Dermis blood vessel endothelial cell (primary cell): ENCODE measurements around the gene FPR1. TPM values are rescaled to one million over a fixed set of nuclear protein-coding genes. Genes with fewer than 3 reads are reported as not detected.

ENCODE experiments used
- DNase-seq: peaks from one replicate; pipeline ENCODE4 v3.0.0; 2010
- total RNA-seq: library from RNA; depleted of rRNA; stranded (reverse); fragments of >200 nt; gene quantifications from 2 replicates; pipeline ENCODE4 v1.2.3, GENCODE V29; 2014

Gene FPR1
- total RNA-seq, 1 donor from 2014 or later, result not detected

DNA sequence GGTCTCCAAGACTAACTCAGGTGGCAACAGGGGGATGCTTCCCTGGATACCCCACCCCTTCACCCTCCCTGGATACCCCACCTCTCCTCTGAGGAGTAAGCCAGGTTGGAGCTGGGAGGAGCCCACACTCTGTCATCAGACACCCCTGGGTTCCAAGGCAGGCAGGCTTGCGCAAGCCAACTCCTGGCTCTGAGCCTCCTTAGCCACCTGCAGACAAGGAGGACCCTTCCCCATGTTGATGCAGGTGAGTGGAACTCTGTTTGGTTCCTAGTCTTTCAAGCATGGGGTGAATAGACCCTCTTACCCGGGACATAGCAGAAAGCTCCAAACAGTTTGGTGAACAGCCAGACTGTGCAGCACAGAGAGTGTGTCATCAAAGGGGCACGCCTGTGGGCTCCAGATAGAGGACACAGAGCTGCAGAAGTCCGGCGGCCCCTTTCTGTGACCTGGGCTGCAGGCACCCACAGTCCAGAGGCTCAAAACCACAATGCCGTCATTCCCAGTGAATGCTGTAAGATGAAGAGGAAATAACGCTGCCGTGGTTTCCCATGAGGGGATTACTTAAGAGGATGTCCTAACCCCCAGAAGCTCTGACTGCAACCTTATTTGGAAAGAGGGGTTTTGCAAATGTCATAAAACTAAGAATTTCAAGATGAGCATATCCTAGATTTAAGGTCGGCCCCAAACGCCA is 15.8 kb downstream of the FPR1 start:
- no peak for DNase-seq

GRCh38 chr19:51733742-51734522 is 17.7 kb downstream of the FPR1 start:
- DNase-seq, result no peak

- no peak for DNase-seq
These were observed 21.9 kb downstream of the FPR1 start for GRCh38 chr19:51729781-51730180.

DNA sequence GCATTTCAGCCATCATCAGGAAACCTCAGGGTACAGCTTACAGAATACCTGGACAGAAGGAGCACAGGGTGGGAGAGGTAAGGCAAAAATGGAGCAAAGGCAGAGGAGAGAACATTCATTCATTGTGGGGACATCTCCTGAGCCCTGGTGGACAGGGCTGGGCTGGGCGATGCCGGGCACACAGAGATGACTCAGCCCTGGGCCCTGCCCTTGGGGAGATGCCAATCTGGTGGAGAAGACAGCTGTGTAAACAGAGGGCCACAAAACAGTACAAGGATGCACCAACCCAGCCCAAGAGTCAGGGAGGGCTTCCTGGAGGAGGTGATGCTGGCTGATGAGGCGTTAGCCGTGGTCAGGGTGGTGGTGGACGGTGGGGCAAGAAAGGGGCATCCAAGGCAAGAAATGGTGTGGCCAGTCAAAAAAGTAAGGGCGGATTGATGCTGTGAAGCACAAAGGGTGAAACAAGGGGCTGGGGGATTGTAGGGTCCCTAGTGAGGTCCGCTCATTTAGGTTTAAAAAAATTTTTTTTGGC is 24.3 kb downstream of the FPR1 start:
- peak; percentile 7 for DNase-seq

- DNase-seq, result no peak
These were observed 25.6 kb downstream of the FPR1 start for GRCh38 chr19:51726049-51726448.

DNA sequence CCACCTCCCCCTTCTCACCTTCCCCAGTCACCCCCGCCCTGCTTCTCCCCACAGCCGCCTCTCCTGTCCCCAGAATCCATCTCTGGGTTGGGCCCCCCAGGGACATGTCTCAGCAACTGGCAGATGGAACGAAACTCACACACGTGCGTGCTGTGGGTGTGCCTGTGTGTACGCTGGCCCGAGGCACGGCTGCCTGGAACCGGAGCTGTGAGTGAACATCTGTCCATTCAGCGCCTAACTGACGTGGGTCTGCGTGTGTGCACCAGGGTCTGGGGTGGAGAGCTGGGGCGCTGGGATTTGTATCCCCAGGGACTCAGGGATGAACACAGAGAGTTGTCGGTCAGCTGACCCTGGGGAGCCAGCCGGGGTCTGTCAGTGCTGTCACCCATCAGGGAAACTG is 27.1 kb downstream of the FPR1 start:
- DNase-seq, result no peak

DNA sequence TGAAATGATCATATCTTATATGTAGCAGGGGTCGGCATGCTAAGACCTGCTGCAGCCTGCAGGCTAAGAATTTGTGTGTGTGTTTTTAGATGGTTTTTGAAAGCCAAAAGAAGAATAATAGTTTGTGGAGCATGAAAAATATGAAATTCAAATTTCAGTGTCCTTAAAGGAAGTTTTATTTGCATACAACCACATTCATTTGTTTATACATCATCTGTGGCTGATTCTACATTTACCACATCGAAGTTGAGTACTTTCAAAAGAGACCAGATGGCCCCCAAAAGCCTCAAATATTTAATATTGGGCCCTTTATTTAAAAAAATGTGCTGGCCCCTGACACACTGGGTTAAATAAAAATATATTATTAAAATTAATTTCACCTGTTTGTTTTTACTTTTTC is 29.2 kb downstream of the FPR1 start:
- DNase-seq, result no peak

DNA sequence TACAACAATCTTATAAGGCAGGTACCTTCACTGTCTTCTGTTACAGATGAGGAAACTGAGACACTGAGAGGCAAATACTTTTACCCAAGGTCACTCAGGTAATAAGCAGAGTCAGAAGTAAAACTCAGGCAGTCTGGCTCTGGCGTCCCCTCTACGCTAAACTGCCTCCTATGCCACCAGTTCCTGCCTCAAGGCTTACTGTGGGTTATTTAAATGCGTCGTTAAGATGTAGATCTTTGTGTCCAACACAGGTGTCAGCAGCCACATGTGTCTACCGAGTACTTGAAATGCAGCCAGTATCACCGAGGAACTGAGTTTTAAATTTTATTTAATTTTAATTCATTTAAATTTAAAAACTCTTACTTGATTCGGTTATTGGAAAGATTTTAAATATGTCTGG is 29.8 kb downstream of the FPR1 start:
- DNase-seq, result no peak

GRCh38 chr19:51719251-51719988 is 32.3 kb downstream of the FPR1 start:
- no peak for DNase-seq

- DNase-seq, result no peak
These were observed 34.8 kb downstream of the FPR1 start for GRCh38 chr19:51716925-51717324.

GRCh38 chr19:51715850-51716249 is 35.8 kb downstream of the FPR1 start:
- no peak for DNase-seq

- no peak for DNase-seq
These were observed 36.8 kb downstream of the FPR1 start for GRCh38 chr19:51714848-51715247.

DNA sequence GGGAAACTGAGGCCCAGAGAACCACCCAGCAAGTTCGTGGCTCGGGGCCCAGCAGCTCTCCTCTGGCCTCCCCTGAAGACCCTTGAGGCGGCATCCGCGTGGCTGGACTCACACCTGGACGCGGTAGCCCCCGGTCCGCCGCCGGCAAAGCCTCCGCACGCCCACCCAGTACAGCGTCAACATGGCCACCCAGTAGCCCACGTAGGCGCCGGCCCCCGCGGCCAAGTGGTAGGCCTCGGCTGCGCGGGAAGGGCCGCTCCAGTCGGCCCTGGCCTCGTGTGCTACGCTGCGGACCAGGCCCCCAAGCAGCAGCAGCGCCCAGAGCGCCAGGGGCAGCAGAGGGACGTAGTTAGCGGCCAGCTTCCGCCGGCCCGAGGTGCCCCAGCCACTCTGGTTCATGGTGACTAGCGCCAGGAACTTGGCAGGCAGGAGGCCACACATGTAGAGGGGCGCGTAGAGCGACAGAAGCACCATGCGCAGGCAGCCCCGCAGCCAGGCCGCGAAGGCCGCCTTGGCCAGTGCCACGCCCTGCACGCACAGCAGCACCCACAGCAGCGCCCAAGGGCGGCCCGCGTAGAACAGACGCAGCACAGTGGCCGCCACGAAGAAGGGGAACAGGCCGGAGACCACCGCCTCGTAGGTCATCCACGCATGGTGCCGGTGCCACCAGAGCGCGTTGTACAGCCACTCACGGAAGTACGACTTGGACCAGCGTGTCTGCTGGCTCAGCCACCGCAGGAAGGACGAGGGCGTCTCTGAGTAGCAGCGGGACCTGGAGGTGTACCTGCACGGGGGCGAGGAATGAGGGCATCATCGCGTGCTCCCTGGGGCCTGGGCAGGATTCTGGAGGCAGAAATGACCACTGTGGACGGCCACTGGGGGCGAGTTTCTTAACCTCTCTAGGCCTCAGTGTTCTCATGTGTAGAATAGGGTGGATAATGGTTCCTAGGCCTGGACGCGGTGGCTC is 38.1 kb downstream of the FPR1 start:
- no peak for DNase-seq

GRCh38 chr19:51712461-51713081 is 39.1 kb downstream of the FPR1 start:
- peak; percentile 51 for DNase-seq

- DNase-seq, result no peak
These were observed 40.0 kb downstream of the FPR1 start for GRCh38 chr19:51711702-51712101.

GRCh38 chr19:51710163-51710562 is 41.5 kb downstream of the FPR1 start:
- DNase-seq, result no peak

- DNase-seq, result no peak
These were observed 42.1 kb downstream of the FPR1 start for GRCh38 chr19:51709575-51709974.

DNA sequence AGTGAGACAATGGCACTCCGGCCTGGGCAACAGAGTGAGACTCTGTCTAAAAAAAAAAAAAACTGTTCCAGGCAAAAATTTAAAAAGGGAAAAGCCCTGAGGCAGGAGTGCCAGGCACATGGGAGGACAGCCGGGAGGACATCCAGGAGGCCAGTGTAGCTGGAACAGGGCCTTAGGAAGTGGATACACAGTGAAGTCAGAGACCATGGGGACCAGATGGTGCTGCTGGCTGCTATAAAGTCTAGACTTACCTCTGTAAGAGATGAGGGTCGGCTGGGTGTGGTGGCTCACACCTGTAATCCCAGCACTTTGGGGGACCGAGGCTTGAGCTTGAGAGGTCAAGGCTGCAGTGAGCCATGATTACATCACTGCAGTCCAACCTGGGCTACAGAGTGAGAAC is 42.9 kb downstream of the FPR1 start:
- no peak for DNase-seq

DNA sequence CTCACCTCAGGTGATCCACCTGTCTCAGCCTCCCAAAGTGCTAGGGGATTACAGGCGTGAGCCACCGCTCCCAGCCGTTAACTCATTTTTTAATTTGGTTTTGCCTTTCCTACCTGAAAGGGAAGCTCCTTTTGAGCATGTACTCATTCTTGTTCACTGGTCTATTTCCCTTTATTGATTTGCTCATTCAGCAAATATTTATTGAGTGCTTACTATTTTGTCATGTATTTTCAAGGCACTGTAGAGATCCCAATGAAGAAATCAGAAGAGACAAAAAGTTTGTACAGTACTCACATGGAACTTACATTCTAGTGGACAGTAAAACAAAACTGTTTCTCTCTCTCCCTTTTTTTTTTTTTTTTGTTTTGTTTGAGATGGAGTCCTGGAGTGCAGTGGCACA is 44.8 kb downstream of the FPR1 start:
- no peak for DNase-seq

DNA sequence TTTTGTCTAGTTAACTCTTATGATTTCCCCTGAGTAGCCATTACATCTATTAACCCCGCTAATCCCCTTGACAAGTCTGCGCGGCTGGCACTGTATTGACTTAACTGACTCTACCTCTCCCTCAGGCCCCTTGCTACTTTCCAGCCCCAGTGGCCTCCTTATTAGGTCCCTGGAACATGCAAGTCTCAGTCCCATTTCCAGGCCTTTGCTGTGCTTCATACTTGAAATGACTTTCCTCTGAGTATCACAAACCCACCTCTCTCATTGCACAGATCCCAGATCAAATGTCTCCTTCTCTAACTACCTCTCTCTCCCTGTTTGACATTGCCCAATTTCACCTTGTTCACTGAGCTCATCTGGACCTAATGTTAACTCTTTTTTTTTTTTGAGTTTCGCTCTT is 45.4 kb downstream of the FPR1 start:
- no peak for DNase-seq

- DNase-seq, result no peak
These were observed 47.1 kb downstream of the FPR1 start for GRCh38 chr19:51704626-51705025.
